ENCODE data around the gene KCNIP1.
"Not testable (repeated sequence)": the region's sequence is repeated elsewhere in the genome, so short reads cannot be mapped to it uniquely, and the experiment has no call there.

KCNIP1 gene

GRCh38 chr5:170545313-170545712 lies 41.5 kb downstream of the KCNIP1 start:
- H3K4me3 ChIP-seq (ENCODE audit: low read length) = no peak overlapping the region
- TF ChIP-seq ZNF274 (IDR thresholded peaks at IDR 0.05; ENCODE audit: low read depth, low read length) = no peak

- TF ChIP-seq ZNF274 (IDR thresholded peaks at IDR 0.05; ENCODE audit: low read depth, low read length) = no peak
- no peak overlapping the region for H3K4me3 ChIP-seq (ENCODE audit: low read length)
Observed at GRCh38 chr5:170545811-170546210, 42.0 kb downstream of the KCNIP1 start.

- H3K4me3 ChIP-seq (ENCODE audit: low read length) = no peak overlapping the region
- TF ChIP-seq ZNF274 (IDR thresholded peaks at IDR 0.05; ENCODE audit: low read depth, low read length) = no peak
Observed at GRCh38 chr5:170546282-170546681, 42.5 kb downstream of the KCNIP1 start.

GRCh38 chr5:170550382-170550781 lies 46.6 kb downstream of the KCNIP1 start:
- not testable (repeated sequence) for H3K4me3 ChIP-seq (ENCODE audit: low read length)

GRCh38 chr5:170551076-170551475 lies 47.3 kb downstream of the KCNIP1 start:
- H3K4me3 ChIP-seq (ENCODE audit: low read length) = no peak overlapping the region
- TF ChIP-seq ZNF274 (IDR thresholded peaks at IDR 0.05; ENCODE audit: low read depth, low read length) = no peak

GRCh38 chr5:170551622-170552021 lies 47.8 kb downstream of the KCNIP1 start:
- TF ChIP-seq ZNF274 (IDR thresholded peaks at IDR 0.05; ENCODE audit: low read depth, low read length) = no peak

GRCh38 chr5:170552621-170553115 lies 48.8 kb downstream of the KCNIP1 start:
- TF ChIP-seq ZNF274 (IDR thresholded peaks at IDR 0.05; ENCODE audit: low read depth, low read length) = no peak

More at GRCh38 chr5:170551622-170552021, 47.8 kb downstream of the KCNIP1 start:
- no peak overlapping the region for H3K4me3 ChIP-seq (ENCODE audit: low read length)

GRCh38 chr5:170553218-170553617 lies 49.4 kb downstream of the KCNIP1 start:
- no peak overlapping the region for H3K4me3 ChIP-seq (ENCODE audit: low read length)
- no peak for TF ChIP-seq ZNF274 (IDR thresholded peaks at IDR 0.05; ENCODE audit: low read depth, low read length)

More at GRCh38 chr5:170552621-170553115, 48.8 kb downstream of the KCNIP1 start:
- H3K4me3 ChIP-seq (ENCODE audit: low read length) = no peak overlapping the region

- TF ChIP-seq ZNF274 (IDR thresholded peaks at IDR 0.05; ENCODE audit: low read depth, low read length) = no peak
- H3K4me3 ChIP-seq (ENCODE audit: low read length) = no peak overlapping the region
Observed at GRCh38 chr5:170554521-170555267, 50.9 kb downstream of the KCNIP1 start.

GRCh38 chr5:170557314-170557713 lies 53.5 kb downstream of the KCNIP1 start:
- TF ChIP-seq ZNF274 (IDR thresholded peaks at IDR 0.05; ENCODE audit: low read depth, low read length) = no peak
- no peak overlapping the region for H3K4me3 ChIP-seq (ENCODE audit: low read length)

GRCh38 chr5:170559296-170559695 lies 55.5 kb downstream of the KCNIP1 start:
- no peak for TF ChIP-seq ZNF274 (IDR thresholded peaks at IDR 0.05; ENCODE audit: low read depth, low read length)
- H3K4me3 ChIP-seq (ENCODE audit: low read length) = no peak overlapping the region

GRCh38 chr5:170560938-170561337 lies 57.1 kb downstream of the KCNIP1 start:
- no peak overlapping the region for H3K4me3 ChIP-seq (ENCODE audit: low read length)
- TF ChIP-seq ZNF274 (IDR thresholded peaks at IDR 0.05; ENCODE audit: low read depth, low read length) = no peak

GRCh38 chr5:170562166-170562874 lies 58.5 kb downstream of the KCNIP1 start:
- no peak overlapping the region for H3K4me3 ChIP-seq (ENCODE audit: low read length)
- TF ChIP-seq ZNF274 (IDR thresholded peaks at IDR 0.05; ENCODE audit: low read depth, low read length) = no peak

GRCh38 chr5:170562875-170563228 lies 59.0 kb downstream of the KCNIP1 start:
- H3K4me3 ChIP-seq (ENCODE audit: low read length) = no peak overlapping the region
- TF ChIP-seq ZNF274 (IDR thresholded peaks at IDR 0.05; ENCODE audit: low read depth, low read length) = no peak
